ENCODE measurements around the gene ALAD. TPM values are rescaled to one million over a fixed set of nuclear protein-coding genes. Genes with fewer than 3 reads are reported as not detected.

The ALAD gene
- total RNA-seq, 6 experiments from 2014 or later: 27.8 to 31.0 (median 30.3) TPM

GRCh38 chr9:113399646-113400200, 1.4 kb downstream of the ALAD start:
- H3K4me1 Mint-ChIP-seq (ENCODE audit: low read depth): peaks cover 40% of the 10 kb centered on the region
- H3K27ac Mint-ChIP-seq: 0 out of 2 replicates have a peak overlapping the region, but pooled peaks have one; percentile 21
- no peak for DNase-seq
- no peaks in the 10 kb centered on the region for H3K27me3 Mint-ChIP-seq (ENCODE audit: insufficient read depth)
- H3K4me3 Mint-ChIP-seq: peak overlapping the region; percentile 96
- no peak for TF ChIP-seq CTCF (IDR thresholded peaks at IDR 0.05)
- no peaks in the 10 kb centered on the region for H3K36me3 Mint-ChIP-seq (ENCODE audit: low read depth)
- no peaks in the 10 kb centered on the region for H3K9me3 Mint-ChIP-seq

- H3K27ac Mint-ChIP-seq: no peak overlapping the region
- DNase-seq: no peak
- H3K4me3 Mint-ChIP-seq: no peak overlapping the region
Observed at GRCh38 chr9:113398796-113399195, 2.3 kb downstream of the ALAD start.

GRCh38 chr9:113397203-113397631, 3.9 kb downstream of the ALAD start:
- TF ChIP-seq CTCF (IDR thresholded peaks at IDR 0.05): no peak
- Mint-ChIP-seq H3K4me1 (ENCODE audit: low read depth) (peaks cover 40% of the 10 kb centered on the region), H3K27ac (no peak overlapping the region), H3K9me3 (no peaks in the 10 kb centered on the region), H3K27me3 (ENCODE audit: insufficient read depth) (peaks cover 1% of the 10 kb centered on the region; the same call in 1 of the 2 replicates), H3K4me3 (no peak overlapping the region), H3K36me3 (ENCODE audit: low read depth) (no peaks in the 10 kb centered on the region)
- DNase-seq: no peak

More at GRCh38 chr9:113398796-113399195, 2.3 kb downstream of the ALAD start:
- no peak for TF ChIP-seq CTCF (IDR thresholded peaks at IDR 0.05)
- H3K27me3 Mint-ChIP-seq (ENCODE audit: insufficient read depth): no peaks in the 10 kb centered on the region
- H3K9me3 Mint-ChIP-seq: no peaks in the 10 kb centered on the region
- peaks cover 40% of the 10 kb centered on the region for H3K4me1 Mint-ChIP-seq (ENCODE audit: low read depth)
- H3K36me3 Mint-ChIP-seq (ENCODE audit: low read depth): no peaks in the 10 kb centered on the region

- DNase-seq: no peak
- Mint-ChIP-seq H3K4me1 (ENCODE audit: low read depth) (peaks cover 32% of the 10 kb centered on the region), H3K27me3 (ENCODE audit: insufficient read depth) (peaks cover 1% of the 10 kb centered on the region), H3K4me3 (no peak overlapping the region), H3K9me3 (no peaks in the 10 kb centered on the region), H3K27ac (no peak overlapping the region), H3K36me3 (ENCODE audit: low read depth) (no peaks in the 10 kb centered on the region)
- no peak for TF ChIP-seq CTCF (IDR thresholded peaks at IDR 0.05)
Observed at GRCh38 chr9:113395000-113395861, 5.9 kb downstream of the ALAD start.

- peaks cover 12% of the 10 kb centered on the region for H3K4me1 Mint-ChIP-seq (ENCODE audit: low read depth)
- DNase-seq: no peak
- TF ChIP-seq CTCF (IDR thresholded peaks at IDR 0.05): no peak
- no peaks in the 10 kb centered on the region; the same call in 1 of the 2 replicates for H3K36me3 Mint-ChIP-seq (ENCODE audit: low read depth)
- peaks cover 1% of the 10 kb centered on the region for H3K27me3 Mint-ChIP-seq (ENCODE audit: insufficient read depth)
- no peaks in the 10 kb centered on the region for H3K9me3 Mint-ChIP-seq
- H3K27ac Mint-ChIP-seq: no peak overlapping the region
- no peak overlapping the region for H3K4me3 Mint-ChIP-seq
Observed at GRCh38 chr9:113393281-113393680, 7.8 kb downstream of the ALAD start.
